ENCODE results near the gene C6orf89. TPM values are rescaled to one million over a fixed set of nuclear protein-coding genes. Genes with fewer than 3 reads are reported as not detected.

The C6orf89 gene
- total RNA-seq, 2 experiments from 2014 or later: 24.2 to 24.5 TPM

- peaks cover 3% of the 10 kb centered on the region for H3K4me1 Mint-ChIP-seq (ENCODE audit: low read depth)
- CTCF ChIA-PET: no interaction called here
- H3K4me3 Mint-ChIP-seq: no peak overlapping the region
- H3K27ac Mint-ChIP-seq: no peak overlapping the region
- intact Hi-C loops (cut with micrococcal nuclease): no loop called here
- no peaks in the 10 kb centered on the region for H3K9me3 Mint-ChIP-seq
- DNase-seq: no peak
- peaks cover 2% of the 10 kb centered on the region for H3K36me3 Mint-ChIP-seq (ENCODE audit: low read depth)
- no peaks in the 10 kb centered on the region for H3K27me3 Mint-ChIP-seq (ENCODE audit: low read depth)
Measured at GRCh38 chr6:36893976-36894932, 8.5 kb downstream of the C6orf89 start.

DNA sequence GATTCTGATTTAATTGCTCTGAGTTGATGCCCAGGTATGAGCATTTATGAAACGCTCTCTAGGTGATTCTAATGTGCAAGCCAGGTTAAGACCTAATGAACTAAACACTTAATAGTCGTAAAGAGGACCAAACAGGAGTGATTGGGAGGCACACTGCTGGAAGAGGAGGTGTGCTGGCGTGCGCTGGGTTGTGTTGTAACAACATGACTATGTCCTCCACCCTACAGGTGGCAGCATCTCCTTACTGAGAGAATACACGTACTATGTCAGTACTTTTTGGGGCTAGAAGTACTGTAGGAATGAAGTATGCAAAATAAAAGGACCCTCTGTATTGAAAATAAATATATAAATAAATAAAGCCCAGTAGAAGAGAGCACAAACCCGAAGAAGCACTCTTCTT lies 11.9 kb downstream of the C6orf89 start:
- CTCF ChIA-PET: interaction anchor here (0.7 to 1.9 kb wide), 3 partner anchors 12 to 46 kb away, joined by 3 to 8 read pairs (median 5); partner anchors contain the start of genes C6orf89 and PPIL1
- Mint-ChIP-seq H3K27me3 (ENCODE audit: low read depth) (no peaks in the 10 kb centered on the region), H3K4me3 (no peak overlapping the region), H3K27ac (no peak overlapping the region), H3K9me3 (no peaks in the 10 kb centered on the region), H3K4me1 (ENCODE audit: low read depth) (no peaks in the 10 kb centered on the region), H3K36me3 (ENCODE audit: low read depth) (peaks cover 13% of the 10 kb centered on the region)
- intact Hi-C loops (cut with micrococcal nuclease): no loop called here
- peak; percentile 28 for DNase-seq

GRCh38 chr6:36904114-36904513 lies 18.4 kb downstream of the C6orf89 start:
- H3K36me3 Mint-ChIP-seq (ENCODE audit: low read depth): peaks cover 30% of the 10 kb centered on the region
- H3K27ac Mint-ChIP-seq: no peak overlapping the region

GRCh38 chr6:36904851-36905393 lies 19.2 kb downstream of the C6orf89 start:
- DNase-seq: no peak
- Mint-ChIP-seq H3K27me3 (ENCODE audit: low read depth) (no peaks in the 10 kb centered on the region), H3K4me3 (no peak overlapping the region), H3K27ac (no peak overlapping the region), H3K9me3 (no peaks in the 10 kb centered on the region), H3K4me1 (ENCODE audit: low read depth) (peaks cover 2% of the 10 kb centered on the region), H3K36me3 (ENCODE audit: low read depth) (peaks cover 27% of the 10 kb centered on the region)
- intact Hi-C loops (cut with micrococcal nuclease): no loop called here
- CTCF ChIA-PET: interaction anchor here (1.0 kb wide), 1 partner anchor 32 kb away, joined by 3 read pairs; no protein-coding TSS in a partner anchor

More at GRCh38 chr6:36904114-36904513, 18.4 kb downstream of the C6orf89 start:
- Mint-ChIP-seq H3K4me3 (no peak overlapping the region), H3K9me3 (no peaks in the 10 kb centered on the region), H3K4me1 (ENCODE audit: low read depth) (peaks cover 2% of the 10 kb centered on the region), H3K27me3 (ENCODE audit: low read depth) (no peaks in the 10 kb centered on the region)
- intact Hi-C loops (cut with micrococcal nuclease): no loop called here
- CTCF ChIA-PET: interaction anchor here (0.6 to 1.0 kb wide), 2 partner anchors 31 to 364 kb away, joined by 3 read pairs; no protein-coding TSS in a partner anchor
- no peak for DNase-seq

GRCh38 chr6:36906539-36907325 lies 21.0 kb downstream of the C6orf89 start:
- intact Hi-C loops (cut with micrococcal nuclease): no loop called here
- no peaks in the 10 kb centered on the region for H3K27me3 Mint-ChIP-seq (ENCODE audit: low read depth)
- no peak for DNase-seq
- H3K36me3 Mint-ChIP-seq (ENCODE audit: low read depth): peaks cover 25% of the 10 kb centered on the region
- no peak overlapping the region for H3K27ac Mint-ChIP-seq
- H3K4me3 Mint-ChIP-seq: no peak overlapping the region
- CTCF ChIA-PET: interaction anchor here (0.7 to 1.0 kb wide), 3 partner anchors 19 to 525 kb away, joined by 3 read pairs; no protein-coding TSS in a partner anchor
- H3K9me3 Mint-ChIP-seq: no peaks in the 10 kb centered on the region
- H3K4me1 Mint-ChIP-seq (ENCODE audit: low read depth): peaks cover 5% of the 10 kb centered on the region

DNA sequence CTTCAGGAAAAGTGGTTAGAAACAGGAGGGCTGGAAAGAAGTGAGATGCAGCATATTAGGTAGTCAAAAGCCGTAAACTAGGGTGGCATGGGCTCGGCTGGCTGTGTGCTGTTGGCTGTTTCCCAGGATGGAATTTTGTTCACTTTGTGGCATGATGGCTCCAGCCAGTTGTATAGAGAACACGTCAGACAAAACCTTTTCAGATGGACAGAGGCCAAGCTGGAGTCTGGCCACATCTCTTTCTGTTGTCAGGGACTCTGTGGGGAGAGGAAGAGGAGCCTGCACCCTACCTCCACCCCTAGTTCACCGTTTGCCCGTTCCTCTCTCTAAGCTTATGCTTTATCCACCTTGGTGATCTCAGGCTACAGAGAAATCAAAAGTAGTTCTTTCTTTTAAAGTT lies 22.0 kb downstream of the C6orf89 start:
- CTCF ChIA-PET: interaction anchor here (0.7 kb wide), 1 partner anchor 20 kb away, joined by 3 read pairs; no protein-coding TSS in a partner anchor
- Mint-ChIP-seq H3K4me1 (ENCODE audit: low read depth) (peaks cover 16% of the 10 kb centered on the region), H3K4me3 (no peak overlapping the region), H3K27ac (no peak overlapping the region), H3K36me3 (ENCODE audit: low read depth) (peaks cover 20% of the 10 kb centered on the region), H3K9me3 (no peaks in the 10 kb centered on the region), H3K27me3 (ENCODE audit: low read depth) (no peaks in the 10 kb centered on the region)
- intact Hi-C loops (cut with micrococcal nuclease): no loop called here
- DNase-seq: no peak

- peaks cover 25% of the 10 kb centered on the region for H3K4me1 Mint-ChIP-seq (ENCODE audit: low read depth)
- CTCF ChIA-PET: no interaction called here
Measured at GRCh38 chr6:36908747-36909146, 23.0 kb downstream of the C6orf89 start.

DNA sequence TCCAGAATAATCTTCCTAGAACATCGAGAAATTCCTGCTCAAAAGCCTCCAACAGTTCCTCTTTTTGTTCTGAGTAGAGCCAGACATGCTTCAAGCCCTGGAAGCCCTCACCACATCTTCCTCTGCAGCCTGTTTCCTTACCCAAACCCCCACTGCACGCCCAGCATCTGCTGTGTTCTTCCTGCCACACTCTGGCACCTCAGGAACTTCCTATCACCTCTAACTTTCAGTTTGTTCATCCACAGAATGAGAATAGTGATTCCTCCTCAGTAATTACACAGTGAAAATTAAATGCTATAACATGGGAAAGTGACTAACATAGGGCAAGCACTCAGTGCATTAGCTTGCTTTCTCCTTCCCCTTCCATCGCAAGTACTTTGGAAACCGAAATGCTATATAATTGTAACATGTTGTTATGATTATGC lies 26.3 kb downstream of the C6orf89 start:
- Mint-ChIP-seq H3K27me3 (ENCODE audit: low read depth) (no peaks in the 10 kb centered on the region), H3K9me3 (no peaks in the 10 kb centered on the region), H3K36me3 (ENCODE audit: low read depth) (peaks cover 19% of the 10 kb centered on the region), H3K27ac (peak overlapping the region; percentile 71), H3K4me1 (ENCODE audit: low read depth) (peaks cover 40% of the 10 kb centered on the region), H3K4me3 (peak overlapping the region; percentile 5)
- intact Hi-C loops (cut with micrococcal nuclease): loop anchor here (1.0 to 5.0 kb wide), 7 partner anchors 27 to 349 kb away; partner anchors contain the start of genes C6orf89, MTCH1 and PIM1
- DNase-seq: peak; percentile 55
- CTCF ChIA-PET: interaction anchor here (0.7 to 3.9 kb wide), 3 partner anchors 107 to 278 kb away, joined by 3 to 18 read pairs (median 3); no protein-coding TSS in a partner anchor

More at GRCh38 chr6:36908747-36909146, 23.0 kb downstream of the C6orf89 start:
- intact Hi-C loops (cut with micrococcal nuclease): no loop called here
- H3K36me3 Mint-ChIP-seq (ENCODE audit: low read depth): peaks cover 14% of the 10 kb centered on the region
- H3K4me3 Mint-ChIP-seq: no peak overlapping the region
- DNase-seq: no peak
- H3K27me3 Mint-ChIP-seq (ENCODE audit: low read depth): no peaks in the 10 kb centered on the region
- H3K27ac Mint-ChIP-seq: no peak overlapping the region
- H3K9me3 Mint-ChIP-seq: no peaks in the 10 kb centered on the region

DNA sequence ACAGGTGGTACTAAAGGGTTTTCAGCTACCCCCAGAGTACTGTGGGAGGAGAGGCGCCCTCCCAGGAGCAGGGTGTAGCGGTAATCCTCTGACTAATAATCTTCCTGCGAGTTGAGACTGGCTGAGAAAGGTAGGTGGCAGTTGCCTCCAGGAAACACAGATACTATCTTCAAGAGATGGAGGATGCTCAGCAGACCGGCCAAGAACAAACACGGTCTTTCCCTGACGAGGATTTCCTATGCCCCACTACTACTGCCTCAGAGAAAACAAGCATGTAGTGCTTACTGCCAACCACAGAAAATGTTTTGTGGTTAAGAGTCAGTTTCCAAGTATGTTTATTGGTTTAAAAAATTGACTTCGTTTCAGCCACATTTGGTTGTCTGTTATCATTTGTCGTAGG lies 26.8 kb downstream of the C6orf89 start:
- intact Hi-C loops (cut with micrococcal nuclease): loop anchor here (1.0 to 5.0 kb wide), 7 partner anchors 27 to 348 kb away; partner anchors contain the start of genes C6orf89, MTCH1 and PIM1
- peaks cover 40% of the 10 kb centered on the region for H3K4me1 Mint-ChIP-seq (ENCODE audit: low read depth)
- H3K27me3 Mint-ChIP-seq (ENCODE audit: low read depth): no peaks in the 10 kb centered on the region
- peak overlapping the region; percentile 71 for H3K27ac Mint-ChIP-seq
- CTCF ChIA-PET: interaction anchor here (0.7 to 3.9 kb wide), 5 partner anchors 29 to 277 kb away, joined by 3 to 18 read pairs (median 3); no protein-coding TSS in a partner anchor
- H3K4me3 Mint-ChIP-seq: peak overlapping the region; percentile 5
- no peaks in the 10 kb centered on the region for H3K9me3 Mint-ChIP-seq
- DNase-seq: peak; percentile 72
- peaks cover 19% of the 10 kb centered on the region for H3K36me3 Mint-ChIP-seq (ENCODE audit: low read depth)

DNA sequence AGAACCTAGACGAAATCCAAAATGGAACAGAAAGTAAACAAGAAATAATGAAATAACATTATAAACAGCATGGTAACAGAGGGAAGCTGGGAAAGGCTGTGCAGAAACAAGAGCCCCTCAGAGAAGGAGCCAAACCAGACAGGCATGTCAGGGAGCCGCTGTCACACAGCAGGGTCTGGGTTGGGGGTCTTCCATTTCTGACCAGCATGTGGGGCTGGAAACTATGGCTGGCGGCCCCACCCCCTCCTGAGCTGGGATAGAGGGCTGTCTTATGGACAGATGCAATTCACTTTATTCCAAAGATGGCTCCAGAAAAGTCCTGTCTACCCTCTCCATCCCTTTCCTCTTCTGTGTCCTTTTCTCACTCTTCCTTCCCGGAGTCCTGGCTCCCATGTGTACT lies 27.3 kb downstream of the C6orf89 start:
- H3K4me3 Mint-ChIP-seq: peak overlapping the region; percentile 5
- no peaks in the 10 kb centered on the region for H3K27me3 Mint-ChIP-seq (ENCODE audit: low read depth)
- peak overlapping the region; percentile 71 for H3K27ac Mint-ChIP-seq
- CTCF ChIA-PET: interaction anchor here (0.5 to 3.9 kb wide), 5 partner anchors 28 to 134 kb away, joined by 3 to 18 read pairs (median 3); partner anchors contain the start of gene C6orf89
- intact Hi-C loops (cut with micrococcal nuclease): loop anchor here (2.0 to 5.0 kb wide), 4 partner anchors 49 to 348 kb away; partner anchors contain the start of genes MTCH1 and PIM1
- DNase-seq: no peak
- no peaks in the 10 kb centered on the region for H3K9me3 Mint-ChIP-seq
- peaks cover 40% of the 10 kb centered on the region for H3K4me1 Mint-ChIP-seq (ENCODE audit: low read depth)
- H3K36me3 Mint-ChIP-seq (ENCODE audit: low read depth): peaks cover 18% of the 10 kb centered on the region

DNA sequence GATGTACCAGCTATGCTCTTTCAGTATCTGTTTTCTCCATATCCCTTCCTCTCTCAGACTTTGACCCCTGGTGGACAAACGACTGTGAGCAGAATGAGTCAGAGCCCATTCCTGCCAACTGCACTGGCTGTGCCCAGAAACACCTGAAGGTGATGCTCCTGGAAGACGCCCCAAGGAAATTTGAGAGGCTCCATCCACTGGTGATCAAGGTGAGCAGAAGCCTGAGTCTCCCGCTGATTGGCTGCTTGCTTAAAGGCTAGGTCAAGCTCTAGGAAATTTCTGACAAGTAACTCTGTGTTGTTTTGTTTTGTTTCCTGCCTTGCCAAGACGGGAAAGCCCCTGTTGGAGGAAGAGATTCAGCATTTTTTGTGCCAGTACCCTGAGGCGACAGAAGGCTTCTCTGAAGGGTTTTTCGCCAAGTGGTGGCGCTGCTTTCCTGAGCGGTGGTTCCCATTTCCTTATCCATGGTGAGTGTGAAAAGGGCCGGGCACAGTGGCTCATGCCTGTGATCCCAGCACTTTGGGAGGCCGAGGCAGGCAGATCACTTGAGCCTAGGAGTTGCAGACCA lies 28.6 kb downstream of the C6orf89 start:
- Mint-ChIP-seq H3K27ac (no peak overlapping the region), H3K4me3 (no peak overlapping the region), H3K4me1 (ENCODE audit: low read depth) (peaks cover 40% of the 10 kb centered on the region), H3K9me3 (no peaks in the 10 kb centered on the region), H3K36me3 (ENCODE audit: low read depth) (peaks cover 20% of the 10 kb centered on the region), H3K27me3 (ENCODE audit: low read depth) (no peaks in the 10 kb centered on the region)
- CTCF ChIA-PET: interaction anchor here (0.9 to 3.9 kb wide), 4 partner anchors 29 to 289 kb away, joined by 4 to 18 read pairs (median 6); partner anchors contain the start of gene C6orf89
- intact Hi-C loops (cut with micrococcal nuclease): loop anchor here (5.0 kb wide), 2 partner anchors 48 to 258 kb away; partner anchors contain the start of gene PIM1
- DNase-seq: peak; percentile 52
